Effector memory CD8-positive, alpha-beta T cell (primary cell): ENCODE data around the gene EIF4E2.

ENCODE experiments used
- ATAC-seq: fragments of 150-1000 bp; cut with Tn5 transposase; replicated peaks from 2 replicates; pipeline ENCODE4 v1.10.0; 2021; ENCODE audit warnings: mild to moderate bottlenecking, moderate library complexity
- DNase-seq, 3 experiments: peaks; one replicate each; pipeline ENCODE4 v3.0.0; 2021
- H3K27ac Mint-ChIP-seq, 2 donors: one replicate each; pipeline ENCODE4 v1.8.0; 2022; ENCODE audit warnings: mild to moderate bottlenecking in 2 of 2, mixed read lengths in 2 of 2, moderate library complexity in 2 of 2
- H3K27me3 Mint-ChIP-seq, 2 donors: one replicate each; pipeline ENCODE4 v1.8.0; 2022; ENCODE audit warnings: mixed read lengths in 2 of 2
- H3K36me3 Mint-ChIP-seq: one replicate; pipeline ENCODE4 v1.8.0; 2022; ENCODE audit warnings: mild to moderate bottlenecking, moderate library complexity, mixed read lengths; ENCODE audit not compliant: insufficient read depth
- H3K4me1 Mint-ChIP-seq, 2 donors: one replicate each; pipeline ENCODE4 v1.8.0; 2022; ENCODE audit warnings: low read depth in 2 of 2, mixed read lengths in 2 of 2
- H3K4me3 Mint-ChIP-seq, 2 donors: one replicate each; pipeline ENCODE4 v1.8.0; 2022; ENCODE audit warnings: mild to moderate bottlenecking in 2 of 2, mixed read lengths in 2 of 2, moderate library complexity in 2 of 2
- H3K9me3 Mint-ChIP-seq, 2 donors: one replicate each; pipeline ENCODE4 v1.8.0; 2022; ENCODE audit warnings: mixed read lengths in 2 of 2
- total RNA-seq, 9 experiments: gene quantifications; one replicate each; lab custom pipeline; 2026; lab: John Stamatoyannopoulos, UW

Gene EIF4E2, protein sequence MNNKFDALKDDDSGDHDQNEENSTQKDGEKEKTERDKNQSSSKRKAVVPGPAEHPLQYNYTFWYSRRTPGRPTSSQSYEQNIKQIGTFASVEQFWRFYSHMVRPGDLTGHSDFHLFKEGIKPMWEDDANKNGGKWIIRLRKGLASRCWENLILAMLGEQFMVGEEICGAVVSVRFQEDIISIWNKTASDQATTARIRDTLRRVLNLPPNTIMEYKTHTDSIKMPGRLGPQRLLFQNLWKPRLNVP
- 58.1 to 104 (median 90.6) reads per million in 9 experiments for total RNA-seq

DNA sequence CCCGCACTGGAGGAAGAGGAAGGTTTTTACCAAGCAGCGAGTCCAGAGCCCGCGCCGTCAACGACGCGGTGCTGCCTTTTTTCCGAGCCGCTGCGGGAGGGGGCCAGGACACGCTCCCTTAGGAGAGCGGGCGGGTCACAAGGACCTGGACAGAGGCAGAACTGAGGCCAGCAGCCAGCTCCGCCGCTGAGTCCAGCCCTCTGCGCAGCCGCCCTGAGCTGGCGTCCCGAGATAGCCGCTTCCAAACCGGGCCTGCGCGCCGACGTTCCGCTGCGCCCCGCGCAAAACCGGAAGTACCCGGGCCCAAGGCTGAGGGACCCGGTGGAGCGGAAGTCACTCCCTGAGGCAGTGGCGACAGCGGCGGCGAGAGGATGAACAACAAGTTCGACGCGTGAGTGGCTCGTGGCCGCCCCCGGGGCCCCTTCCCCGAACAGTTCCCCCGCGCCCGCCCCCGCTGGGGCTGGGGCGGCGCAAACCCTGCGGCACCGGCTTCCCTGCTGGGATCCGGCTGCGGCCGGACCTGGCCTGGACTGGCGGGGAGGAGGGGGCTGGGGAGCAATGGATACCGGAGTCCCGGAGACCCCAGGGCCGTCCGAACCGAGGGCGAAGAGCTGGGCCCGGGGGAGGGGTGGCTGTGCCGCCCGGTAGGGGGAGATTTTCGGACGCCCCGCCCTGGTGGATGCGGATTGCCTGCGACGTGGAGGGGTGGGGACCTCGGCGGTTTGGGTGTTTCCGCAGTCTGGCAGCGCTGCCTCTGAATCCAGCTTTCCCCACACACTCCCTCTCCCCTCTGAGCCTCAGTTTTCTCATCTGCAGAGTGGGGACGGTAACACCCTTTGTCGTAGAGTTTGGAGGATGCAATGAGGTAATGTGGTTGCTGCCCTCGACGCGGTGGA, at the start of gene EIF4E2, which contains the start of gene TIGD1:
Gene EIF4E2, plus strand, starts transcription at position 336 of the 896 bp plus-strand sequence. Its CDS starts 36 bp downstream, at position 372.
Gene TIGD1, minus strand, starts transcription at position 204 of the 896 bp plus-strand sequence. CDS start 675 bp downstream, outside the sequence.
- H3K36me3 Mint-ChIP-seq: peaks cover 37% of the 10 kb centered on the region
- peak; percentile 82 to 85 (median 82) for DNase-seq
- H3K27me3 Mint-ChIP-seq: no peaks in the 10 kb centered on the region
- H3K27ac Mint-ChIP-seq: peak within 1 kb of the TSS; percentile 99
- H3K4me3 Mint-ChIP-seq: peak within 1 kb of the TSS; percentile 97 to 99
- peaks cover 55 to 73% of the 10 kb centered on the region in 2 donors for H3K4me1 Mint-ChIP-seq
- ATAC-seq: peak; percentile 86
- H3K9me3 Mint-ChIP-seq: no peaks in the 10 kb centered on the region

DNA sequence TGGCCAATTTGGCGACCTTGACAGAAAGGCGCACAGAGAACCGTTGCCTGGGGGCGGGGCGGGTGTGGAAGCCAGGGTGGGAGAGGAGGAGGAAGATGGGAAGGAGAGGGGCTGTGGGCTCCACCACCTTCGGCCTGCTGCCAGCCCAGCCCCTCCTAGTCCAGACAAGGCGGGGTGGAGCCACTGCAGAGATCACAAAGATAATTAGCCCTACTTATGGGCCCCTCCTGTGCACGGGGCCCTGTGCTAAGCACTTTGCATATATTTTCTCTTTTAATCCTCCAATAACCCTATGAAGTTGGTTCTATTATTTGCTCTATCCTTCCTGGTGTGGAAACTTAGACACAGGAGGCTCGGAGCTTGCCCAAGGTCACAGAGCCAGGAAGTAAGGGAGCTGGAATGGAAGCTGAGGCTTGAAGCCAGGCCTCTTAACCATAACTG, 49.1 kb upstream of the EIF4E2 start:
- Mint-ChIP-seq H3K4me1 (peaks cover 4% of the 10 kb centered on the region in 2 donors), H3K9me3 (no peaks in the 10 kb centered on the region), H3K36me3 (peaks cover 1% of the 10 kb centered on the region), H3K27me3 (peaks cover 55 to 92% of the 10 kb centered on the region in 2 donors), H3K4me3 (no peak overlapping the region), H3K27ac (no peak overlapping the region)
- ATAC-seq (no peak), DNase-seq (no peak)

DNA sequence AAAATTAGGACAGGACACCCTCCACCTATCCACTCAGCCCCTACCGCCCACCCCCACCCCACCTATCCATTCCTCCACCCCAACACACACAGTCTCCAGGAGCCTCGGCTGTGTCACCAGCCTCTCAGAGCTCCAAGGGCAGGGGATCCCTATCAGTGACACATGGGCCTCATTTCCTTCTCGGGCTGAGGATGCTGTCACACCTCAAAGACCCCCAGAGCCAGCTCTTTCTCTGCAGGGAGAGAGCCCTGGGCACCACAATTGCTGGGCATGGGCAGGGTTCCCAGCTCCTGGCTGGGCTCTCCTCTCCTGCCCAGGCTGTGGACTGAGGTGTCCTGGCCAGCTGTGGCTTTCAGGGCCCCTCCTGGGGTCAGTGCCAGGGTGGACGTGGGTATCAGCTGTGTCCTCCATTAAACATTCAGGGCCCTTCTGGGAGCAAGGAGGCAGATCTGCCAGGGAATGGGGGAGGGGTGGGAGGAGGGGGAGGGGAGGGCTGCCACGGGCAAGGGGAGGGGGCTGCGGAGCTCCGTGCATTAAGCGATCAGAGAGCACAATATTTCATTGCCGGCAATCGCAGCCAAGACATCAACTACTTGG, 48.6 kb upstream of the EIF4E2 start:
- Mint-ChIP-seq H3K9me3 (no peaks in the 10 kb centered on the region), H3K27ac (no peak overlapping the region), H3K4me3 (peak overlapping the region in 1 of 2 donors; percentile 81), H3K36me3 (no peaks in the 10 kb centered on the region), H3K27me3 (peaks cover 56 to 97% of the 10 kb centered on the region in 2 donors), H3K4me1 (peaks cover 4% of the 10 kb centered on the region in 2 donors)
- DNase-seq (no peak), ATAC-seq (no peak)

DNA sequence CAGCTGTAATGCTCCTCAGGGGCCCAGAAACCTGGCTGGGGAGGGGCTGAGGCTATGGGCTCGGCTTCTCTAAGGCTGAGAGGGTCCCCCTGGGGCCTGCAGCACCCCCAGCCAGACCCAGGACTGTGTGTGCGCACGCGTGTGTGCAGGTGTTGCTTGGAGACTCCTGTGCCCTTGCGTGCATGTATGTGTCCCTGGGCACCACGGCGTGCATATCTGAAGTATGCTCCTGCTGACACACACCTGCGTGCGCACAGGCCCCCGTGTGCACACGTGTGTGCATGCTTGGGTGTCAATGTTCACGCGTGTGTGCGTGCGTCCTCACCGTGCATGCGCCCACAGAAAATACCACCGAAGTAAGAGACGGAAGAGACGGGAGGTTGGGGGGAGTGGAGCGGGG, 48.0 kb upstream of the EIF4E2 start:
- no peak for DNase-seq
- Mint-ChIP-seq H3K36me3 (no peaks in the 10 kb centered on the region), H3K27ac (no peak overlapping the region), H3K4me1 (peaks cover 4% of the 10 kb centered on the region in 2 donors), H3K4me3 (peak overlapping the region; percentile 71 to 81), H3K27me3 (peaks cover 56 to 97% of the 10 kb centered on the region in 2 donors), H3K9me3 (no peaks in the 10 kb centered on the region)
- ATAC-seq: peak; percentile 43

DNA sequence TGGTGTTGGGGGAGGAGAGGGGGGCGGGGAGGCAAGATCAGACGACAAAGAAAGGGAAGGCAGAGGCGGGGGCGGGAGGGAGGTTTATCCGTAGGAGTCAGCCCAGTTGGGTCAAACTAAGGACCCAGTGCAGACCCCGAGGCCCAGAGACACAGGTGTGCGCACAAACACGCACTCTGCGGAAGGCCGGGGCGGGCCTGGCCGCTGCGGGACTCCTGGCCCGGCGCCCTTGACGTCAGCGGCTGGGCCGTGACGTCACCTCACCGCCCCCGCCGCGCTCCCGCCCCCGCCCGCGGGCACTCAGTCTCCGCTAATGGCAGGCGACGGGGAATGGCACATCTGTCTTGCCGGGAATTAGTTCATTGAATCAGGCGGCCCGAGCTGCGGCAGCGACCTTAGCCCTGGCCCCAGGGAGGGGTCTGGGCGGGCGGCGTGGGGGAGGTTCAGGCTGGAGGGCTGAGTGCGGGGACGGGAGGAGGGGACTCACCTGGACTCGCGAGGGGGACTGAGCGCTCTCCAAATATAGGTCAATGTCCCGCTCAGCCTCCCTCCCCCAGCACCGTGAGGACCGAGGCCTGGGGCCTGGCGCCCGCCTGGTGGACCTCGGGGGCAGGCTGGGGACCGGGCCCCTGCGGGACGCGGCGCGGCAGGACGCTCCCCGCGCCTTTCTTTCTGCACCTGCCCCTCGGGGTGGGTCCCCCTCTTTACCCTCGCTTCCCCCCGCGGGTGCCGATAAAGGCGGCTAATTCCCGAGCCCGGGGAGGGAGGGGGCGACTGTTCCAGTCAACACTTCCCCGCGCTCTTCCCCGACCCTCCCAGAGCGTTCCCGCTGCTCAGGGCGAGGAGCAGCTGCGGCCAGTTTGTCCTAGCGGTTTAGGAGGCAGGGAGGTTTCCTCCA, 47.3 kb upstream of the EIF4E2 start:
- Mint-ChIP-seq H3K27me3 (peaks cover 55 to 98% of the 10 kb centered on the region in 2 donors), H3K27ac (no peak overlapping the region), H3K4me1 (peaks cover 4% of the 10 kb centered on the region in 2 donors), H3K36me3 (no peaks in the 10 kb centered on the region), H3K4me3 (peak overlapping the region; percentile 71 to 81), H3K9me3 (no peaks in the 10 kb centered on the region)
- peak; percentile 70 for ATAC-seq
- peak; percentile 8 to 32 (median 21) for DNase-seq

DNA sequence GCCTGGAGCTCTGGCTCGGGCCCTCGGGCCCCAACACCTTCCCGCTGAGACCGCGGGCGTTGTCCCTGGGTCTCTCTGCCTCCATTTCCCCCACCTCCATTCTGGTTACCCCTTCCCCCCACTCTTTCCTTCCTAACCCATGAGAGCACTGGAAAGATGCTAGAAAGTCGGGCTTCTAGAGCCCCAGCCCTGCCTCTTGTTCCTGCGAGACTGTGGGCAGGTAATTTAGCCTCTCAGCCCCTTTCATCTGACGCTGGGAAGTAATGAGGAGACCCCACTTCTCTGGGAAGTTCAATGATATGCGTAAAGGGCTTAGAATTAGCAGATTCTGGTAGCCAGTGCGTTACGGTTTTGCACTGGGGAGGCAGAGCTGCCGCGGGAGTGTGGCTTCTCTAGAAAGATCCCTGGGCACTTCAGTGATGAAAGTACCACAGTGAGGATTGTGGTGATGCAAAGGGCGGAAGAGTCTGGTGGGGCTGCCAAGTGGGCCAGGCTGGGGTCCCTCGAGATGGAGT, 46.6 kb upstream of the EIF4E2 start:
- Mint-ChIP-seq H3K4me1 (peaks cover 4% of the 10 kb centered on the region in 2 donors), H3K36me3 (no peaks in the 10 kb centered on the region), H3K9me3 (no peaks in the 10 kb centered on the region), H3K27ac (no peak overlapping the region), H3K4me3 (peak overlapping the region; percentile 25 to 66), H3K27me3 (peaks cover 52 to 98% of the 10 kb centered on the region in 2 donors)
- ATAC-seq (no peak), DNase-seq (no peak)

DNA sequence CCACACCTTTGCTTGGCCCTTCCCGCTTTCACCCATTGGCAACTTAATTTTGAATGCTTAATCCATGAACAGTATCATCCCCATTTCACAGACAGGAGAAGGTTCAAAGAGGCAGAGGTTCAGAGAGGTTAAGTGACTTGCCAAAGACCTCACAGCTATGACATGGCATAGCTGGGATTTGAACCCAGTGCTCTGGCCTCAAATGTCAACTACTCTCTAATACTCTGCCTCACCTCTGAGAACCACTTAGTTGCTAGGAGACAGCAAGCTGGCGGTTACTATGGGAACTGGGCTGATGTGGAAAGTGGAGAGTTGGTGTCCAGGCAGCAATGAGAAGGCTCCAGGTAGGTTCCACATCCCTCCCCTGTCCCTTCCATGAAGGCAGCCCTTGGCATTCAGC, 46.1 kb upstream of the EIF4E2 start:
- no peaks in the 10 kb centered on the region for H3K9me3 Mint-ChIP-seq
- peaks cover 4% of the 10 kb centered on the region in 2 donors for H3K4me1 Mint-ChIP-seq
- no peak for ATAC-seq
- no peak for DNase-seq
- peaks cover 54 to 96% of the 10 kb centered on the region in 2 donors for H3K27me3 Mint-ChIP-seq
- H3K27ac Mint-ChIP-seq: no peak overlapping the region
- H3K4me3 Mint-ChIP-seq: no peak overlapping the region
- no peaks in the 10 kb centered on the region for H3K36me3 Mint-ChIP-seq

DNA sequence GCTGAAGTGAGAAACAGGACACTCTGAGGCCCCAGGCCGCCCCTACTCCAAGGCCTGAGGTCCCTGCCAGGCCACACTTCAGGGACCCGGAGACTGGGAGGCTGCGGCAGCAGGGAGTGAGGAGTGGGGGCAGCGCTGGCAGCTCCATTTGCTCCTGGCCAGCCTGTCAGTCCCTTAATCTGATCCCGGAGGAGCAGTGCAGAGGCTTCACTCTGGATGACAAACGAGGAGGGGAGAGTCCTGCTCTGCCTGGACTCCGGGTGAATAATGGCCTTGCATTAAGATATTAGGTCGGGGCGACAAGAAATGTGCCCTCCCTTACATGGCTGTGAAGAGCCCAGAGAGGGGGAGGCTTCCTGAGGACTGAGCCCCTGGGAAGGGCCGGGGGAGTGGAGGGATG, 44.6 kb upstream of the EIF4E2 start:
- H3K4me3 Mint-ChIP-seq: no peak overlapping the region
- H3K4me1 Mint-ChIP-seq: peaks cover 4% of the 10 kb centered on the region in 2 donors
- H3K36me3 Mint-ChIP-seq: no peaks in the 10 kb centered on the region
- H3K9me3 Mint-ChIP-seq: no peaks in the 10 kb centered on the region
- ATAC-seq (no peak), DNase-seq (no peak)
- H3K27me3 Mint-ChIP-seq: peaks cover 39 to 82% of the 10 kb centered on the region in 2 donors
- no peak overlapping the region for H3K27ac Mint-ChIP-seq

DNA sequence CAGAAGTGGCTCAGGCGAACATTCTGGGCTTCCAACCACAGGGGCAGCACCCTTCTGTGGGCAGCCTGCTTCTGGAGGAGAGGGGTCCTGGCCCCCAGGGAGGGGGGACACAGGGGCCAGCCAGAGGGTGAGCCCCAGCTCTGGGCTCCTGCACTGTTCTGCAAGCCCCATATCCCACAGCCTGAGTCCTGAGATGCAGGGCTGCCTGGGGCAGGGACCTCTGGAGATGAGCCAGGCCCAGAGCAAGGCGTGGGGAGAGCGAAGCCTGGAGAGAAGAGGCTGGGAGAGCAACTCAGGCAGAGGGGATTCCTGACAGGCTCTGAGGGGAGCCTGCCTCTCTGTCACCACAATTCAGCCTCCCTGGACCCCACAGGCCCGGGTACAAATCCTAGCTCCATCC, 43.8 kb upstream of the EIF4E2 start:
- Mint-ChIP-seq H3K9me3 (no peaks in the 10 kb centered on the region), H3K27me3 (peaks cover 37 to 75% of the 10 kb centered on the region in 2 donors), H3K4me1 (peaks cover 4% of the 10 kb centered on the region in 2 donors), H3K4me3 (no peak overlapping the region), H3K36me3 (no peaks in the 10 kb centered on the region), H3K27ac (no peak overlapping the region)
- ATAC-seq: no peak
- no peak for DNase-seq

DNA sequence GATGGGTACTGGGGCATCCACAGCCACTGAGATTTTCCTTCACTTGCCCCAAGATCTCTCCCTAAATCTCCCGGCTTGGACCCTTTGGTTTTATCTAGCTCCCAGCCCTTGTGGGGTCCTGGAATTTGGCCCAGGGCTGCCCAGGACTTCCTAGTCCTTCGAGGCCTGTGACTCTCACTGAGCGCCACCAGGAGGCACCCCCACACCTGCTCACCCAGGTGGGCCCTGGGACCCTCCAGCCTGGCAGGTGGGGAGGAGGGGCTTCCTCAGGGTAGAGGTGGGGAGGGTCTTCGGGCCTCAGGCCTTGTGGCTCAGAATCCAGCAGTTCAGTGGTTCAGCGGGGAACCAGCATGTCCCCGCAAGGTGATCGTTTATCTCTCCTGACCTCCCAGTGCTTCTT, 42.2 kb upstream of the EIF4E2 start:
- Mint-ChIP-seq H3K4me3 (no peak overlapping the region), H3K27me3 (peaks cover 34 to 77% of the 10 kb centered on the region in 2 donors), H3K27ac (no peak overlapping the region), H3K4me1 (peaks cover 0 to 3% of the 10 kb centered on the region in 2 donors), H3K9me3 (no peaks in the 10 kb centered on the region), H3K36me3 (no peaks in the 10 kb centered on the region)
- ATAC-seq (no peak), DNase-seq (no peak)

DNA sequence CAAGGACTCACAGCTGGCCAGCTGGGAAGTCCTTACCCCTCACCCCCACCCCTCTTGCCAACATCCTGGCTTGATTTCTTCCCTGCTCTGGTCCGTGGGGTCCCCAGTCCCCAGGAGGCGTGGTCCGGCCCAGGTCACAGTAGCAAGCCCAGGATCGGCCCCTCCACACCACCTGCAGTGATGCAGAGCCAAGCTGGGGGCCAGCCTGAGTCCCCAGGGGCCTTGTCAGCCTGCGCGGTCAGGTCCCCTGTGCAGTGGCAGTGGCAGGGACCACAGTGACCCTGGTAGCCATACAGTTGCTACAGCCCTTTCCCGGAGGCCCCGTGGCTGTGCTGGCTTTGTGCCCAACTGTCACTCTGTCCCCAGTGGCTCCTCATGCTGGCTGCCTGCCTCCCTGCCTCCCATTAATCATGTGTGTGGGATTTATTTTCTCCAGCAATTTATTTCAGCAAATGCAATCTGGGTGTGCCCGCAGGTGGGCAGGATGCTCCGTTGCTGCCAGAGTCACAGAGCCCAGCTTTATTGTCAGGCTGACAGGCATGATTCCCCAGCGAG, 39.1 kb upstream of the EIF4E2 start:
- Mint-ChIP-seq H3K36me3 (no peaks in the 10 kb centered on the region), H3K27ac (no peak overlapping the region), H3K27me3 (peaks cover 18 to 62% of the 10 kb centered on the region in 2 donors), H3K9me3 (no peaks in the 10 kb centered on the region), H3K4me3 (no peak overlapping the region), H3K4me1 (peaks cover 0 to 3% of the 10 kb centered on the region in 2 donors)
- DNase-seq (no peak), ATAC-seq (no peak)

DNA sequence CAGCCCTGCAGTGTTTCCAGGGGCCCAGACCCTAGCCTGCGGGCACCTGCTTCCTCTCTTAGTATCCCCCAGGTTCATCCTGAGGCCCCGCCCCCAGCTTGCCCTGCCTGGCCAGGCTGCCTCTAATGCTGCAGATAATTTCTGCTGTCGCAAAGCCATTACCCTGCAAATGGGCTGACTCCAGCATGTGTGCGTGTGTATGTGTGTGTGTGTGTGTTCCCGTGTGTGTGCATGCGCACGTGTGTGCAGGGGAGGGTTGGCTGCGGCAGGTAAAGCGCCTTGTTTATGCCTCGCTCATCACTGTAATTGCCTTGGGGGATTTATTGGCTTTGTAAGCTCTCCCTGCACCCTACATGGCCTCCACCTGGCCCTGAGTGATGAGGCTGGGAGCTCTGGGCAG, 37.9 kb upstream of the EIF4E2 start:
- H3K27me3 Mint-ChIP-seq: peaks cover 24 to 62% of the 10 kb centered on the region in 2 donors
- DNase-seq (no peak), ATAC-seq (no peak)
- H3K9me3 Mint-ChIP-seq: no peaks in the 10 kb centered on the region
- no peak overlapping the region for H3K27ac Mint-ChIP-seq
- peaks cover 0 to 3% of the 10 kb centered on the region in 2 donors for H3K4me1 Mint-ChIP-seq
- no peaks in the 10 kb centered on the region for H3K36me3 Mint-ChIP-seq
- no peak overlapping the region for H3K4me3 Mint-ChIP-seq
